DOHH2 (cell line): ENCODE data around the gene COLEC11.

Experiments
- CTCF ChIP-seq: fragments of 200-600 bp; sonication (generic); IDR thresholded peaks from one replicate; pipeline ENCODE4 v1.5.1; 2014; ENCODE audit warnings: antibody characterized with exemption, mild to moderate bottlenecking, low read depth, low read length; ENCODE audit not compliant: poor library complexity, severe bottlenecking
- EZH2phosphoT487 ChIP-seq: fragments of 200-600 bp; sonication (generic); IDR thresholded peaks from 2 replicates; pipeline ENCODE4 v1.6.1; 2017; ENCODE audit warnings: borderline replicate concordance, mild to moderate bottlenecking, antibody characterized with exemption, low read length, moderate library complexity, mixed read lengths

GRCh38 chr2:3664118-3664517 lies 69.2 kb downstream of the COLEC11 start:
- TF ChIP-seq CTCF (no peak), EZH2phosphoT487 (no peak)
